Measurements from ENCODE around the gene RAB27A.
"Not testable (repeated sequence)": the region's sequence is repeated elsewhere in the genome, so short reads cannot be mapped to it uniquely, and the experiment has no call there.

Gene RAB27A

DNA sequence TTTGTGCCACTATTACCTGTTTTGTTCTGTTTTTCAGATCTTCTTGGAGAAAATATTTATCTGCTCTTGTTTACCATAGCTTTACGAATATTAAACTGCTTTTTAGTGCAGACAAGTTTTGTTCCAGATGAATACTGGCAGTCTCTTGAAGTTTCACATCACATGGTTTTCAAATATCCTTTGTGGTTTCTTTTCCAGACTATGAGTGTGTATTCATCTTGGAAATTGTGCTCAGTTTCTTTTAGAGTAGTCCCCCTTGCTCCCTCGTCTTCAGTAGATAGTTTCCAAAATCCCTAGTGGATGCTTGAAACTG lies 30.6 kb upstream of the RAB27A start:
- no peak for TF ChIP-seq EZH2 (IDR thresholded peaks at IDR 0.05; ENCODE audit: borderline replicate concordance, low read depth, low read length, severe bottlenecking)
- TF ChIP-seq, protein P1, sequence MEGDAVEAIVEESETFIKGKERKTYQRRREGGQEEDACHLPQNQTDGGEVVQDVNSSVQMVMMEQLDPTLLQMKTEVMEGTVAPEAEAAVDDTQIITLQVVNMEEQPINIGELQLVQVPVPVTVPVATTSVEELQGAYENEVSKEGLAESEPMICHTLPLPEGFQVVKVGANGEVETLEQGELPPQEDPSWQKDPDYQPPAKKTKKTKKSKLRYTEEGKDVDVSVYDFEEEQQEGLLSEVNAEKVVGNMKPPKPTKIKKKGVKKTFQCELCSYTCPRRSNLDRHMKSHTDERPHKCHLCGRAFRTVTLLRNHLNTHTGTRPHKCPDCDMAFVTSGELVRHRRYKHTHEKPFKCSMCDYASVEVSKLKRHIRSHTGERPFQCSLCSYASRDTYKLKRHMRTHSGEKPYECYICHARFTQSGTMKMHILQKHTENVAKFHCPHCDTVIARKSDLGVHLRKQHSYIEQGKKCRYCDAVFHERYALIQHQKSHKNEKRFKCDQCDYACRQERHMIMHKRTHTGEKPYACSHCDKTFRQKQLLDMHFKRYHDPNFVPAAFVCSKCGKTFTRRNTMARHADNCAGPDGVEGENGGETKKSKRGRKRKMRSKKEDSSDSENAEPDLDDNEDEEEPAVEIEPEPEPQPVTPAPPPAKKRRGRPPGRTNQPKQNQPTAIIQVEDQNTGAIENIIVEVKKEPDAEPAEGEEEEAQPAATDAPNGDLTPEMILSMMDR (IDR thresholded peaks at IDR 0.05; ENCODE audit: borderline replicate concordance, extremely low read depth, low read length, poor library complexity, severe bottlenecking): no peak
- peak overlapping the region; percentile 79 to 90; a peak in 3 of 4 replicates for H3K4me3 ChIP-seq (ENCODE audit: low read depth in 1 of 2, low read length in 2 of 2)
- no peak for DNase-seq
- H4K20me1 ChIP-seq (ENCODE audit: insufficient read depth, low read length): no peaks in the 10 kb centered on the region
- no peaks in the 10 kb centered on the region for H3K9me3 ChIP-seq (ENCODE audit: insufficient read depth, low read length, severe bottlenecking)
- peak overlapping the region; percentile 87 for H3K9ac ChIP-seq (ENCODE audit: low read depth, low read length)
- H3K4me2 ChIP-seq (ENCODE audit: insufficient read depth, low read length): peak overlapping the region; percentile 67
- peak overlapping the region; percentile 99; the same call in 1 of the 2 replicates for H2AFZ ChIP-seq (ENCODE audit: low read depth, low read length)
- H3K79me2 ChIP-seq (ENCODE audit: insufficient read depth, low read length): peaks cover 59% of the 10 kb centered on the region
- H3K36me3 ChIP-seq (ENCODE audit: insufficient read depth, low read length): peaks cover 4% of the 10 kb centered on the region; the same call in 1 of the 2 replicates
- ATAC-seq (ENCODE audit: insufficient read depth, low read depth): no peak
- no peaks in the 10 kb centered on the region for H3K27me3 ChIP-seq (ENCODE audit: insufficient read depth, low read length, poor library complexity)
- H3K4me1 ChIP-seq (ENCODE audit: insufficient read depth, low read length): peaks cover 41% of the 10 kb centered on the region
- peak overlapping the region; percentile 52 for H3K27ac ChIP-seq (ENCODE audit: low read length)

DNA sequence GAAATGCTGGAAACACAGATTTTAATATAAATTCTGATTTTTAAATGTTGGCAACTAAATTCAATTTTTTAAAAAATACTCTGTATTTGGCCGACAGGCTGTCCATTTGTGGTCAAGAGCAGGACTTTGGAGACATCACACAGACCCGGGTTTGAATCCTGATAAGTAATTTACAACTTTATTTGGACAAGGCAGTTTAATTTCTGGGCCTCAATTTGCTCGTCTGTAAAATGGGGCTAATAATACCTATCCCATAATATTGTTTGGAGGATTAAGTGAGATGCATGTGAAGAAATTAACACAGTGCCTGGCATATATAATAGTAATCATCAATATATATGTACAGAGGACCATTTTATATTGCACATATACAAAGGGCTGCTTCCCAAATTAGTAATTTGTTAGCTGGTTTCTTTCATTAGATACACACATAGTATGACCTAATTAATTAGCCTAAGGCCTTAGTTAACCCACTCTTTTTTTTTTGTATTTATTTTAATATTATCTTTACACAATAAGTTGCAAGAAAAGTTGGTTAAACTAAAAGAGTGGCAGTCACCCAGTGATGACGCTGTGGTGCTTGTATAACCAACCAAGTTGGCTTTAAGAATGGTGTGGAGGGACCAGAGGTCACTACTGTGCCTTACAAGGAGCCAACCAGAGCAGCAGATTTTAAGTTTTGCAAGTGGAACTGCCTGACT lies 30.1 kb upstream of the RAB27A start:
- H3K27ac ChIP-seq (ENCODE audit: low read length): peak overlapping the region; percentile 99

DNA sequence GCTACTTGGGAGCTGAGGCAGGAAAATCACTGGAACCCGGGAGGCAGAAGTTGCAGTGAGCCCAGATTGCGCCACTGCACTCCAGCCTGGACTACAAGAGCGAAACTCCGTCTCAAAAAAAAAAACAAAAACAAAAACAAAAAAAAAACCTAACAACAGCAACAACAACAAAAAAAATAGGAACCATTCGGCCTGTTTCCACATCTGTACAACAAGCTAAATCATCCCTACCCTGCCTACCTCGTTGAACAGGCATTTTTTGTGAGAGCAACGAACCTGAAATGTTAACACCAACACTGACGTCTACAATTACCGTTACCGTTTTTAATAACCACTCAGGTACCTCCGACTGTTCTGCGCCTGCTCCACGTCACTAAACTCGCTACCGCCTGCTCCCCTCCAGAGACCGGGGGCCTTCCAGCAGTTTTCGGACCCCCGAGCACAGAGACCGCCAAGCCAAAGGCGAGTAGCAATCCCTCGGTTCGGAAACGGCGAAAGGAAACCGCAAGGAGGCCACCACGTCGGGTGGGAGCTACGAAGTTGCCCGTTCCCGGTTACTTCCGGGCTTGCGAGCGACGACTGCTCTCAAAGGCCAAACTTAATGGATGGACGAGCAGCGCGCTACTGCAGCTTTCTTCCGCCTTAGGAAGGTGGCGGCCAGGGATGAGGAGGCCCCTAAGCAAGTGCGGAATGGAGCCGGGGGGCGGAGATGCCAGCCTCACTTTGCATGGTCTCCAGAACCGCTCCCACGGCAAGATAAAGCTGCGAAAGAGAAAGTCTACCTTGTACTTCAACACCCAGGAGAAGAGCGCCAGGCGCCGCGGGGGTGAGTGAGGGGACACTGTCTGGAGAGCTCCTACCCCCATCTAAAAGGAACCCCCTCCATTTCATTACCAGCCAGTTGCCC lies 29.2 kb upstream of the RAB27A start, which contains the start of the genes PIGB and PIGBOS1:
PIGB (plus strand) TSS at position 635 of the 907 bp plus-strand sequence; CDS start at position 664, 29 bp downstream.
PIGBOS1 (minus strand) TSS at position 536 of the 907 bp plus-strand sequence. CDS start 1,331 bp downstream, outside the sequence.
- DNase-seq (peak; percentile 83), ATAC-seq (ENCODE audit: insufficient read depth, low read depth) (peak; percentile 92)
- Histone ChIP-seq H4K20me1 (ENCODE audit: insufficient read depth, low read length) (no peaks in the 10 kb centered on the region), H3K36me3 (ENCODE audit: insufficient read depth, low read length) (peaks cover 4% of the 10 kb centered on the region; the same call in 1 of the 2 replicates), H3K4me3 (ENCODE audit: low read depth in 1 of 2, low read length in 2 of 2) (peak within 1 kb of the TSS; percentile 79 to 90), H3K79me2 (ENCODE audit: insufficient read depth, low read length) (peaks cover 64% of the 10 kb centered on the region), H3K9ac (ENCODE audit: low read depth, low read length) (peak within 1 kb of the TSS; percentile 87), H3K4me1 (ENCODE audit: insufficient read depth, low read length) (peaks cover 41% of the 10 kb centered on the region), H3K9me3 (ENCODE audit: insufficient read depth, low read length, severe bottlenecking) (no peaks in the 10 kb centered on the region), H3K4me2 (ENCODE audit: insufficient read depth, low read length) (peak within 1 kb of the TSS; percentile 67), H3K27me3 (ENCODE audit: insufficient read depth, low read length, poor library complexity) (no peaks in the 10 kb centered on the region), H3K27ac (ENCODE audit: low read length) (peak within 1 kb of the TSS; percentile 99), H2AFZ (ENCODE audit: low read depth, low read length) (peak within 1 kb of the TSS; percentile 99)
- TF ChIP-seq EZH2 (IDR thresholded peaks at IDR 0.05; ENCODE audit: borderline replicate concordance, low read depth, low read length, severe bottlenecking): no peak
- TF ChIP-seq, protein P1 (IDR thresholded peaks at IDR 0.05; ENCODE audit: borderline replicate concordance, extremely low read depth, low read length, poor library complexity, severe bottlenecking): no peak

More for the DNA sequence above, 30.1 kb upstream of the RAB27A start:
- Histone ChIP-seq H3K9ac (ENCODE audit: low read depth, low read length) (peak overlapping the region; percentile 87), H3K27me3 (ENCODE audit: insufficient read depth, low read length, poor library complexity) (no peaks in the 10 kb centered on the region), H4K20me1 (ENCODE audit: insufficient read depth, low read length) (no peaks in the 10 kb centered on the region), H3K9me3 (ENCODE audit: insufficient read depth, low read length, severe bottlenecking) (no peaks in the 10 kb centered on the region), H3K4me2 (ENCODE audit: insufficient read depth, low read length) (peak overlapping the region; percentile 67), H3K4me1 (ENCODE audit: insufficient read depth, low read length) (peaks cover 41% of the 10 kb centered on the region), H2AFZ (ENCODE audit: low read depth, low read length) (peak overlapping the region; percentile 99), H3K36me3 (ENCODE audit: insufficient read depth, low read length) (peaks cover 4% of the 10 kb centered on the region; the same call in 1 of the 2 replicates), H3K4me3 (ENCODE audit: low read depth in 1 of 2, low read length in 2 of 2) (peak overlapping the region; percentile 79 to 90), H3K79me2 (ENCODE audit: insufficient read depth, low read length) (peaks cover 60% of the 10 kb centered on the region)
- no peak for DNase-seq
- no peak for ATAC-seq (ENCODE audit: insufficient read depth, low read depth)
- TF ChIP-seq EZH2 (IDR thresholded peaks at IDR 0.05; ENCODE audit: borderline replicate concordance, low read depth, low read length, severe bottlenecking): no peak
- TF ChIP-seq, protein P1 (IDR thresholded peaks at IDR 0.05; ENCODE audit: borderline replicate concordance, extremely low read depth, low read length, poor library complexity, severe bottlenecking): no peak

DNA sequence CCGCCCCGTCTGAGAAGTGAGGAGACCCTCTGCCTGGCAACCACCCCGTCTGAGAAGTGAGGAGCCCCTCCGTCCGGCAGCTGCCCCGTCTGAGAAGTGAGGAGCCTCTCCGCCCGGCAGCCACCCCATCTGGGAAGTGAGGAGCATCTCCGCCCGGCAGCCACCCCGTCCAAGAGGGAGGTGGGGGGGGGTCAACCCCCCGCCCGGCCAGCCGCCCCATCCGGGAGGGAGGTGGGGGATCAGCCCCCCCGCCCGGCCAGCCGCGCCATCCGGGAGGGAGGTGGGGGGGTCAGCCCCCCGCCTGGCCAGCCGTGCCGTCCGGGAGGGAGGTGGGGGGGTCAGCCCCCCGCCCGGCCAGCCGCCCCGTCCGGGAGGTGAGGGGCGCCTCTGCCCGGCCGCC lies 13.2 kb upstream of the RAB27A start:
- H3K36me3 ChIP-seq (ENCODE audit: insufficient read depth, low read length); H3K9me3 ChIP-seq (ENCODE audit: insufficient read depth, low read length, severe bottlenecking); H3K4me3 ChIP-seq (ENCODE audit: low read depth in 1 of 2, low read length in 2 of 2); H3K4me1 ChIP-seq (ENCODE audit: insufficient read depth, low read length); H3K9ac ChIP-seq (ENCODE audit: low read depth, low read length); H3K4me2 ChIP-seq (ENCODE audit: insufficient read depth, low read length); ATAC-seq (ENCODE audit: insufficient read depth, low read depth); H3K27ac ChIP-seq (ENCODE audit: low read length); H3K27me3 ChIP-seq (ENCODE audit: insufficient read depth, low read length, poor library complexity); H3K79me2 ChIP-seq (ENCODE audit: insufficient read depth, low read length); H2AFZ ChIP-seq (ENCODE audit: low read depth, low read length); H4K20me1 ChIP-seq (ENCODE audit: insufficient read depth, low read length); DNase-seq: not testable (repeated sequence)
